Epidermal melanocyte (primary cell): ENCODE measurements around the gene STEEP1.

Experiments used
- DNase-seq: peaks from one replicate; pipeline ENCODE4 v3.0.0; 2011; ENCODE audit warnings: low spot score; ENCODE audit not compliant: insufficient read length

STEEP1 gene

GRCh38 chrX:119489212-119490074, 75.8 kb downstream of the STEEP1 start:
- no peak for DNase-seq

- no peak for DNase-seq
Measured at GRCh38 chrX:119488749-119489148, 76.5 kb downstream of the STEEP1 start.
